CD4-positive, alpha-beta T cell treated with Interleukin-1 beta for 1 hour (primary cell): Measurements from ENCODE around the gene PRPH.
"Not testable (repeated sequence)": the region's sequence is repeated elsewhere in the genome, so short reads cannot be mapped to it uniquely, and the experiment has no call there.

ENCODE experiments used
- DNase-seq, 2 donors: peaks; one replicate each; pipeline ENCODE4 v3.0.0-alpha.2; 2020 to 2022

The PRPH gene

GRCh38 chr12:49295082-49295936 is at the start of gene PRPH:
PRPH (plus strand) TSS chr12:49295147; CDS start chr12:49295201, 54 bp downstream.
- DNase-seq, result no peak

- no peak for DNase-seq
These were observed 43.6 kb upstream of the PRPH start for GRCh38 chr12:49251357-49251756.

- no peak for DNase-seq
These were observed 41.8 kb upstream of the PRPH start for GRCh38 chr12:49253033-49253623.

- not testable (repeated sequence) for DNase-seq
These were observed 39.5 kb upstream of the PRPH start for GRCh38 chr12:49255456-49255855.

GRCh38 chr12:49255857-49256637 is 38.9 kb upstream of the PRPH start:
- DNase-seq, result no peak

- not testable (repeated sequence) for DNase-seq
These were observed 37.3 kb upstream of the PRPH start for GRCh38 chr12:49257508-49258184.

GRCh38 chr12:49259452-49259851 is 35.5 kb upstream of the PRPH start:
- DNase-seq, result no peak

- no peak for DNase-seq
These were observed 34.8 kb upstream of the PRPH start for GRCh38 chr12:49260166-49260565.

- no peak for DNase-seq
These were observed 34.2 kb upstream of the PRPH start for GRCh38 chr12:49260571-49261363.

GRCh38 chr12:49261721-49262120 is 33.2 kb upstream of the PRPH start:
- DNase-seq, result no peak

GRCh38 chr12:49263400-49263763 is 31.6 kb upstream of the PRPH start:
- DNase-seq, result no peak

GRCh38 chr12:49264466-49264872 is 30.5 kb upstream of the PRPH start:
- DNase-seq, result peak; percentile 35 to 43

- DNase-seq, result peak; percentile 89 to 90
These were observed 29.8 kb upstream of the PRPH start, which contains the start of gene TUBA1C for GRCh38 chr12:49264873-49265792. TUBA1C (plus strand) TSS chr12:49265082; CDS start chr12:49265182, 100 bp downstream.

GRCh38 chr12:49269191-49269590 is 25.8 kb upstream of the PRPH start:
- DNase-seq, result not testable (repeated sequence)

GRCh38 chr12:49272790-49273725 is 21.9 kb upstream of the PRPH start:
- DNase-seq, result no peak

GRCh38 chr12:49273726-49274395 is 21.1 kb upstream of the PRPH start:
- DNase-seq, result no peak

- DNase-seq, result no peak
These were observed 20.4 kb upstream of the PRPH start for GRCh38 chr12:49274396-49275069.
